NK-92 treated with Interleukin-12 subunit alpha and Interleukin-12 subunit beta, amount 100 ng/mL, for 24 hours (cell line): ENCODE measurements around the gene KRT9.
"Not testable (repeated sequence)": the region's sequence is repeated elsewhere in the genome, so short reads cannot be mapped to it uniquely, and the experiment has no call there.

Experiments used
- DNase-seq: peaks from one replicate; lab custom pipeline; 2025; lab: John Stamatoyannopoulos, UW

The KRT9 gene, protein sequence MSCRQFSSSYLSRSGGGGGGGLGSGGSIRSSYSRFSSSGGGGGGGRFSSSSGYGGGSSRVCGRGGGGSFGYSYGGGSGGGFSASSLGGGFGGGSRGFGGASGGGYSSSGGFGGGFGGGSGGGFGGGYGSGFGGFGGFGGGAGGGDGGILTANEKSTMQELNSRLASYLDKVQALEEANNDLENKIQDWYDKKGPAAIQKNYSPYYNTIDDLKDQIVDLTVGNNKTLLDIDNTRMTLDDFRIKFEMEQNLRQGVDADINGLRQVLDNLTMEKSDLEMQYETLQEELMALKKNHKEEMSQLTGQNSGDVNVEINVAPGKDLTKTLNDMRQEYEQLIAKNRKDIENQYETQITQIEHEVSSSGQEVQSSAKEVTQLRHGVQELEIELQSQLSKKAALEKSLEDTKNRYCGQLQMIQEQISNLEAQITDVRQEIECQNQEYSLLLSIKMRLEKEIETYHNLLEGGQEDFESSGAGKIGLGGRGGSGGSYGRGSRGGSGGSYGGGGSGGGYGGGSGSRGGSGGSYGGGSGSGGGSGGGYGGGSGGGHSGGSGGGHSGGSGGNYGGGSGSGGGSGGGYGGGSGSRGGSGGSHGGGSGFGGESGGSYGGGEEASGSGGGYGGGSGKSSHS

DNA sequence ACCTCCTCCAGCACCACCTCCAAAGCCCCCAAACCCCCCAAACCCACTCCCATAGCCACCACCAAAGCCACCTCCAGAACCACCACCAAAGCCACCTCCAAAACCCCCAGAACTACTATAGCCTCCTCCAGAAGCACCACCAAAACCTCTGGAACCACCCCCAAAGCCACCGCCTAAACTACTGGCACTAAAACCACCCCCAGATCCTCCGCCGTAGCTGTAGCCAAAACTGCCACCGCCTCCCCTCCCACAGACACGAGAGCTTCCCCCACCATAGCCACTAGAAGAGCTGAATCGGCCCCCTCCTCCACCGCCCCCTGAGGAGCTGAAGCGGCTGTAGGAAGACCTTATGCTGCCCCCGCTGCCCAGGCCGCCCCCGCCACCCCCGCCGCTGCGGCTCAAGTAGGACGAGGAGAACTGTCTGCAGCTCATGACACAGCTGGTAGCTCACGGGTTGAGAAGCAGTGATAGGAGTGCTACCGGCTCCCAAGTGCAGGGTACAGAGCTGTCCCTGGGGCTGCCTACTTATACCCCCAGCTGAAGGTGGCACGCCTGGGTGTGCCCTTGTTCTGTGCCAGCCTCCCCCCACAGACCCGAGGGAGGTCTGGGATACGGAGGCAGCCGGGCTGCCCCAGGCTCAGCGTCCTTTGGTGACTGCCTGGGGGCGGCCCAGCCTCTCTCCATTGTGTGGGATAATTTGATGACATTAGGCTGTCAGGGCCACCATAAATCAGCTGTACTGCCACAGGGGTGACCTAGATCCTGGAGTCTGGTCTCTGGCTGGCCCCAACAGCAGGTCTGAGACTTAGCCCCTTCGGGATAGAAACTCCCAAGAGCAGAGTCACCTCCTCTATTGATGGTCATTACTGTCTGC lies at the start of gene KRT9:
Gene KRT9 (minus strand): TSS at position 499 of the 874 bp plus-strand sequence. CDS start 67 bp downstream, at position 432.
- DNase-seq = no peak

DNA sequence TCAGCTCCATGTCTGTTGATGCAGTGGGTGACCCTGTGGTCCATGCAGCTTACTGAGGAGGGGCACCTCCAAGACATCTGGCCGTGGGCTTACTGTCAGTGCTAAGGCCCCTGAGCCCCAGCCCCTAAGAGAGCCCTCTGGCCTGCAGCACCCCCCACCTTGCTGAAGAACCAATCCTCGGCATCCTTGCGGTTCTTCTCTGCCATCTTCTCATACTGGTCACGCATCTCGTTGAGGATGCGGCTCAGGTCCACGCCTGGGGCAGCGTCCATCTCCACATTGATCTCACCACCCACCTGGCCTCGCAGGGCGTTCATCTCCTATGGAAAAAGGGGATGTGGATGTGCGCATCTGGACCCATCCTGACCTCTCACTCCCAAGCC lies 49.6 kb upstream of the KRT9 start:
- not testable (repeated sequence) for DNase-seq

DNA sequence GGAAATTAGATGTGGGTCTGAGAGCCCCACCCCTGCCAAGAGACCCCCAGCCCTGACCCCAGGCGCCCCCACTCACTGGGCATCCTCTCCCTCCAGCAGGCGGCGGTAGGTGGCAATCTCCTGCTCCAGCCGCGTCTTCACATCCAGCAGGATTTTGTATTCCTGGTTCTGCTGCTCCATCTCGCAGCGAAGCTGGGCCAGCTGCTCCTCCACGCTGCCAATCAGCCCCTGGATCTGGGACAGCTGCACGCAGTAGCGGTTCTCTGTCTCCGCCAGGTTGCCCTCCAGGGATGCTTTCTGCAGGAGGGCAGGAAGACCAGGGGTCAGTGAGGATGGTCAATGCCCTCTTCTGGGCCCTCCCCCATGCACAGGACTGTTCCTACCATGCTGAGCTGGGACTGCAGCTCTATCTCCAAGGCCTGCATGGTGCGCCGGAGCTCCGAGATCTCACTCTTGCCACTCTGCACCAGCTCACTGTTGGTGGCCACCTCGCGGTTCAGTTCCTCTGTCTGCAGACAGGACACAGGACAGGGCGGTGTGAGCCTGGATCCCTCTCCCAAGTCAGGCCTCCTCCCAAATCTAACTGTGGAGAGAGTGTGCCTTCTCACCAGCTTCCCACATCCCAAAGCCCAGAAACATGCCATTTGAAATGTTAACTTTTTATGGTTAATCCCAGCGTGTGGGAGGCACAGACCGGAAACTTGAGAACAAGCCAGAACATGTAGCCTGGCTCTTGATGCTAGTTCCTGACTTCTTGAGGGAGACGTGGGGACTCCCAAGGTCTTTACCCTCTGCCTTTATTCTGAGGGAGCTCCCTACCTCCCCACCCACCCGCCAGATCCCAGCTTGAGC lies 49.0 kb upstream of the KRT9 start:
- no peak for DNase-seq

DNA sequence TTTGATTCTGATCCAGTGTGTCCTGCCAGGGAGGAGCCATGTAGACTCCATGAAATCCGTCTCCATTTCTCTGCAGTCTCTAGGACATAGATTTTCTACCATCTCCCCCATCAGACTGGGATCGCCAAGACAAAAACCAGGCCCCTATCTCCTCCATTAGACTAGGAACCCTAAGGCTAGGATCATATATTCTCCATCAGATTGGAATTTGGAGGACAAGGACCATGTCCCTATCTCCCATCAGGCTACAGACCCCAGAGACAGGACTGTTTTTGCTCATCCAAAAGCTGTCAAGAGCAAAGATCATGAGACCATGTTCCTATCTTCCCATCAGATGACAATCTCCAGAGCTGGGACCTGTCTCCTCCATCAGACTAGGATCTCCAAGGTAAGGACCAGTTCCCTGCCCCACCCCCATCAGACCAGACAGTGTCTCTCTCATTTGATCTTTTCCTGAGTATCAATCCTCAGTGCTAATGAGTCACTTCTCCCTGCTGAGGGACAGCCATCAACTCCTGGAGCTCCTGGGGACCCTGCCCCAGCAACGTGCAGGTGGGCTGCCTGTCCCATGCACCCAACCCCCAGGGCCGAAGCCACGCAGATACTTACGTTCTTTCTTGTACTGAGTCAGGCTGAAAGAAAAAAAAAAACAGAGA lies 48.2 kb upstream of the KRT9 start:
- not testable (repeated sequence) for DNase-seq

DNA sequence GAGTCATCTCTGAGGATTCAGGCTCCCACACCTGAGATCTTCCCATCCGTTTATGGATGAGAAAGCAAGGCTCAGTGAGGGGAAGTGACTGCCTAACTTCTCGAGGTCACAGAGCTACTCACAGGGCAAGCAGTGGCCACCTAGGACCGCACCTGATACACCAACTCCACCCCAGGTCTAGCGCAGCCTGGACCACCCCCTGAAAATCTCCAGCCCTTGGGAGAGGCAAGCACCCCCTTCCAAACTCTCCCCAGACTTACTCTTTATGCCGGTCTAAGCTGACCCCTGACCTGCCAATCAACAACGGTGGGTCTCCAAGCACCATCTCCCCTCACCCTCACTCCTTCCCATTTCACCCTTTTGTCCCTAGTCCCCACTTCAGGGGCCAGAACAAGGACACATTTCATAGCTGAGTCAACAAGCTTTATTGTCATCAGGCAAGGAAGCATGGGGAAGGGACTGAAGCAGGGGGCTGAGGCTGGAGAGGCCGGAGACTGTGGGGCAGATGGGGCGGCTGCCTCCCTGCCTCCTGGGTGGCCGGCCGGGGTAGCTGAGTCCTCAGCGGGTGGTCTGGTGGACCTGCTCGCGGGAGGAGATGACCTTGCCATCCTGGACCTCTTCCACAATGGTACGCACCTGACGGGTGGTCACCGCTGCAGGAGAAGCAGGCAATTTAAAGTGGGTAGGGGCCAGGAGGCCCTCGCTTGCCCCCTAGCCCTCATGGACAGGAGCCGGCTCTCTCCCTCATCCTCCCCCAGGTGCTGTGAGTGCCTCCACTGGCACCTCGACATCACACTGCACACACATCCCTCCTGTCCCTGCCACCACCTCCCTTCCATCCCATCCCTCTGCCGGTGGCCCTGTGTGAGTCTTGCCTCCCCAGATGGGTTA lies 47.4 kb upstream of the KRT9 start:
- no peak for DNase-seq

DNA sequence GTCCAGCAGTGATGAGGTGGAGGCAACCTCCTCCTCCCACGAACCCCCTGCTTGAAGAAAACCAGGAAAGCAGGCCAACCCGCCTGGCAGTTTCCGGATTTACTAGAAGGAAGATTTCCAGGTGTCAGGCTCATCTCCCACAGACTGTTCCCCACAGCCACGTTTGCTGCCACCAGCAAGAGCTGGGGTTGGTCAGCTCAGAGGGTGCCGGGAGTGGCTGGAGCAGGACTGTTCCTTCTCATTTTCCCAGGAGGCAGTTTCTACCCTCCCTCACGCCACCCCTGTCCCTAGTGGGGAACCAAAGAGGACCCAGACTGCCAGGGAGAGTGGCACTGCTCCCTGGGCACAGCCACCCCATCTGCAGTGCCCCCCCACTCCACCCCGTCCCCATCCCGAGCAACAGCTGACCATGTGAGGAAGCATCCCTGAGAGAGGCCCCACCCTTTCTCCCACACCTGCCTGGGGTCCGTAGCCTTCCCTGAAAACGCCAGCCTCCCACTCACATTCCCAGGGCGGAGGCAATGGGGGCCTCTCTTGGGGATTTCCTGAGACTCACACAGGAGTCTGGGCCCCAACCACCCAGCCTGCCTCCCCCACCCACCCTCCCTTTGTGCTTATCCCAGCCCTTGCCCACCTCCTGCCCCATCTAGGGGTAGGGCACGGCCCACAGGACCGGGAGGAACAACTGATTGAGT lies 46.6 kb upstream of the KRT9 start:
- DNase-seq = no peak

DNA sequence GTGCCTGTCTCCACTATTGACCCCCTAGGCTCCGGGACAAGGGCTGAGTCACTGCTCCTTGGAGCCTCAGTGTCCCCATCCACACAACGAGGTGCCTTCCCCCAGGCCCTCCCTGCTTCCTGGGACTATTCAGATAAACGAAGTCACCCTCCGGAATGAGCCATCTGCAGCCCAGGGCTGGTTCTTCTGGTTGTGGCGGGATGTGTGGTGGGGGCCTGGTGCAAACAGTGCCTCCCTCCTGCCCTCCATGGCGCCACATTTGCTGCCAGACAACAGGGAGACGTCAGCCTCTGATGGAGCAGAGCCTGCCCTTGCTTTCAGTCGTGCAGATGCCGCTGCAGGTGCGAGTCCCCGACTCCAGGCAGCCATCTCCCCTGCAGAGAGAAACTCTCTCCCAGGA lies 45.8 kb upstream of the KRT9 start:
- DNase-seq = no peak

DNA sequence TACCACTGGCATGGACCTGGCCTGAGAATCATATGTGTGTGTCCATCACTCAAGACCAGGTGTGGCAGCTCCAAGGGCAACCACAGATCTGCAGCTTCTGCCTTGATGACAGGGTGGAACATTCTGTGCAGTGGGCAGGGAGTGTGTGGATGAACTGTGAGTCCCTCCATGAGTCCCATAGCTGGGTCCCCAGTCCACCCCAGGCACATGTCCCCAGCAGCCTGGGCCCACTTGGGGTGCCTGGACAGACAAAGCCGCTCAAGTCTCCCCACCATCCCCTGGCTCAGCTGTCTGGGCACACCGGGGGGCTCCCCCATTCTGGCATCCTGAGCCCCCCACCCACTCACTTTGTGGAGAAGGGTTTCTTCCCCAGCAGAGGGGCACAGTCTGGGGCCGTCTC lies 45.3 kb upstream of the KRT9 start:
- DNase-seq = no peak

DNA sequence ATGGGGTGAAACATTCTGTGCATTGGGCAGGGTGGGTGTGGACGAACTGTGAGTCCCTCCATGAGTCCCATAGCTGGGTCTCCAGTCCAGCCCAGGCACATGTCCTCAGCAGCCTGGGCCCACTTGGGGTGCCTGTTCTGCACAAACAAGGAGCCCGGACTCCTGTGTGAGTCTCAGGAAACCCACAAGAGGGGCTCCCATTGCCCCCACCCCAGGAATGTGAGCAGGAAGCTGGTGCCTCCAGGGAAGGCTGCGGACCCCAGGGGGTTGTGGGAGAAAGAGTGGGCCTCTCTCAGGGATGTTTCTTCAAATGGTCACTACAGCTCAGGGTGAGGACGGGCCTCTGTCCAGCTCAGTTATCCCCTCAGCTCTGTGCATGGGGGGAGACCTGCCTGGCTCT lies 44.6 kb upstream of the KRT9 start:
- not testable (repeated sequence) for DNase-seq

DNA sequence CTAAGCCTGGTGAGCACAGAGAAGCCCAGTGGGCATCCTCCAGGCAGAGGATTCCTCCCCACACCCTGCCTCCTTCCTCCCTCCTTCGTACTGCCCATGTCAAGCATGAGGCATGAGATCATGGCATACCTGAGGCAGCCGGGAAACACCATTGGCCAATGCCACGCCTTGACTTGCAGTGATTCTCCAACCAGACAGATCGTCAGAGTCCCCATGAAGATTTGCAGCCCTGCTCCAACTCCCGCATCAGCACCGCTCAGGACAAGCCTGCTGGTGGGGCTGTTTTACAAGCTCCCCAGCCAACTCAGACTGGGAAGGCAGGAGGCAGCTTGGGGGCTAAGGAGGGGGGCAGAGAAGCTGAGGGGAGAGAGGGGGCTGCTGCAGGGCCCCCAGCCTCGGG lies 43.6 kb upstream of the KRT9 start:
- no peak for DNase-seq

DNA sequence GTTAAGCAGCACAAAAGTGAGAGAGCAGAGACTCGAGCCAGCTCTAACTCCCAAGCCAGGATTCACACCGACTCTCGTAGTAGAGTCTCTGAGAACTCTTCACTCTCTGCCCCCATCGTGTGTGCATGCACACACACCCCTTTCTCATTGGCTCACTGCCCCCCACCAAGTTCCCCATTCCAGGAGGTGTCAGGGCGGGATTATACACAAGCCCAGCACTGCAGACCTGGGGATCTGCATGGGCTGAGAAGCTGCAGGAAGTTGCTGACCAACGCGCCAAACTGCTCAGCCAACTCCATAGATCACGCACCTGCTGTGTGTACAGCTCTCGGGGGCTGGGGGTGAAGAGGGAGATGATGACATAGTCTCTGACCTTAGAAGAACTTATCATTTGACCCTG lies 42.9 kb upstream of the KRT9 start:
- DNase-seq = not testable (repeated sequence)

DNA sequence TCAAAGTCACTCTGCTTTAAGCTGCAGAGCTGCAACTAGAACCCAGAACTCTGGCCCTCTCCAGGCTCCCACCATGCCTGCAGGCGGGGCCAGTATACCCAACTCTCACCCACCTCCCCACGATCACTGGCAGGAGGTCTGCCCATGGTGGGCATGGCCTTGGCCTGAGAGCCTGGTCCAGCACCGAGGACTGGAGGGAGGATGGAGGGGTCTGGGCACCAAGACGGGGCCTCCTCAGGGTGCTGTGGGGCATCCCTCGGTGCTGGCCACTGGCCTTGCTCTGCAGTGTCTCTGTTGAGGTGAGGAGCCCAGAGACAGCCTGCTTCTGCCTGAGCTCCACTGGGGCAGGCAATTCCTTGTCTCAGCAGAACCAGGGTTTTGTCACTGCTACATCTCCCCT lies 42.2 kb upstream of the KRT9 start:
- no peak for DNase-seq

DNA sequence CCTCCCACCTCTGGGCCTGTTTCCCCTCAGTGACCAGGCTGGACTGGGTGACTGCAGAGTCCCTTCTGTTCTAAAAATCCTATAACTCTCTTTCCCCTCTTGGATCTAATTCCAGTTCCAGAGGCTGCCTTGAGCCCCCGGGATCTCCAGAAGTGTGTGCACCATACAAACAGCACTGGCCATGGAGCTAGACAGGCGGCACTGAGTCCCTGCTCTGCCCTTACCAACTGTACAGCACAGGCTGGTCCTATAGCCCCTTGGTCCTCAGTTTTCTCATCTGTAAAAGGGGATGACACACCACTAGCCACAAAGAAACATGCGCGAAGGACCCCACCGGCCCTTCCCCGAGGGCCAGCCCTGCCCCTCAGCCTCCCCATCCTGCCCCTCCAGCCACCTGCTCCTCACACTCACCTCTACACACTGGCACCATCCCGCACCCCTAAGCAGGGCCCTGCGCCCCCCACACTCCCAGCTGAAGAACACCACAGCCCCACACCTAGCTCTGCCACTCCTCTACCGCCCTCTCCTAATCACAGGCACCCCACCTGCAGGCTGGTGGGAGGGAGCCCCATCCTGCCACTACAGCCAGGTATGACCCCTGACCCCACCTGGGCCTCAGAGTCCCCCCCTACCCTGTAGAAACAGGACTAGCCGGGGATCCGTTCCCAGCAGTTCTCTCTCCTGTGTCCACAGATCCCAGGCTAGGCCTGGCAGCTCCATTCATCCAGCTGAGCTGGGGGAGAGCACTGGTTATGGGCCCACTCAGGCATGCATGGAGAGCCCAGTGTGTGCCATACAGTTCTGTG lies 41.6 kb upstream of the KRT9 start:
- DNase-seq = no peak

DNA sequence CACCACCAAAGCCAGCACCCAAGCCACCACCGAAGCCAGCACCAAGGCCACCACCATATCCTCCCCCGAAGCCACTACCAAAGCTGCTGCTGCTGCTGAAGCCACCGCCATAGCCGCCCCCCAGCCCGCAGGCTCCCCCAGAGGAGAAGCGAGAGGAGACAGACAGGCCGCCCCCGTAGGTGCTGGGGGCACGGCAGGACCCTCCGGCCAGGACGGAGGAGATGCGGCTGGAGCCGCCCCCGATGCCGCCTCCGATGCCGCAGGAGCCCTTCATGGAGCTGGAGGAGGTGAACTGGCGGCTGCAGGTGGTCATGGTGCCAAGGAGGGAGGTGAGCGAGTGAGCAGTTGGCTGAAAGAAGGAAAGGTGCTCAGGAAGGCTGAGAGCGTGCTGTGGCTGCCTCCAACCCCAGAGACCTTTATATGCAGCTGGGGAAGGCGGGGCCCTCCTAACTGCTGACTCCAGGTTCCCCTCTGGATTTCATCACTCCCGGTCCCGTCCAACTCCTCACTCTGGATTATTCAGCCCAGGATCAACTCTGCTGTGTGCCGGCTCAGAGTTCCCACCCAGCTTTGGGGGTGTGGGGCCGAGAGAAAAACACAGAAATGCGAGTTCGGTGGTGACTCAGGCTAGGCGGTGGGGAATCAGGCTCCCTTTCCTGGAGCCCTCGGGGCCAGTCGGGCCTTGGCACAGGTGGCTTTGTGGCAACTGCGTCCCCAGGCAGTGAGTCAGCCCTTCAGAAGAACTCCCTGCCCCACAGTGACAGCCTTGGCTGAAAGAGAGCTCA lies 40.7 kb upstream of the KRT9 start, which contains the start of gene KRT16:
Gene KRT16 (minus strand): TSS at position 392 of the 785 bp plus-strand sequence. CDS start 79 bp downstream, at position 313.
- DNase-seq = not testable (repeated sequence)

DNA sequence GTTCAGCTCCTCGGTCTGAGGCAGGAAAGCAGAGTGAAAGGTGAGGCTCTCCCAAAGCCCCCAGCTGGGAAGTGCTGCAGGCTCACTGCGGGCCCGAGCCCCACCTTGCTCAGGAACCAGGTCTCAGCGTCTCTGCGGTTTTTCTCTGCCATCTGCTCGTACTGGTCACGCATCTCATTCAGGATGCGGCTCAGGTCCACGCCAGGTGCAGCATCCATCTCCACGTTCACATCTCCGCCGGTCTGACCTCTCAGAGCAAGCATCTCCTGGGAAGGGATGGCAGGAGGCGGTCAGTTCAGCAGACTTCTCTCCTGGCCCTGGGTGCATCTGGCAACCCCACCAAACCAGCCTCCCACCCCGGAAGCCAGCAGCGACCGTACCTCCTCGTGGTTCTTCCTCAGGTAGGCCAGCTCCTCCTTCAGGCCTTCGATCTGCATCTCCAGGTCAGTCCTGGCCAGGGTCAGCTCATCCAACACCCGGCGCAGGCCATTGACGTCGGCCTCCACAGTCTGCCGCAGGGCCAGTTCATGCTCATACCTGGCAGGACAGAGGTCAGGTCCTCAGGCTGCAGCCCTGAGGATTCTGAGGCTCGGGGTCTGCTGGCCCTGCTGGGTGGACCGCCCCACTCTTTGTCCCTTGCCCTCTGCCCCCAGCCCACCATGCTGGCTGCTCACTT lies 39.2 kb upstream of the KRT9 start:
- DNase-seq = no peak

DNA sequence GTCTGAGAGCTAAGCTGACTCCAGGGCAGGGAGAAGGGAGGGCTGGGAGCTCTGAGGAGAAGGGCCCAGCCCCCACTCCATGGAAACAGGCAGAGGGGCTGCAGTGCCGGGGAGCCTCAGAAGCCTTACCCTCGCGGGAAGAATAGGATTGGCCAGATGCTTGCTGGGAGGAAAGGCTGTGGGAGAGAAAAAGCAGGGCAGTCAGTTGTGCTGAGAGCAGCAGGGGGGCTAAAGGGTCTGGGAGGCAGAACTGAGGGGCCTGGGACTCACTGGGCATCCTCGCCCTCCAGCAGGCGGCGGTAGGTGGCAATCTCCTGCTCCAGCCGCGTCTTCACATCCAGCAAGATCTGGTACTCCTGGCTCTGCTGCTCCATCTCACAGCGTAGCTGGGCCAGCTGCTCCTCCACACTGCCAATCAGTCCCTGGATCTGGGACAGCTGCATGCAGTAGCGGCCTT lies 38.2 kb upstream of the KRT9 start:
- DNase-seq = not testable (repeated sequence)

DNA sequence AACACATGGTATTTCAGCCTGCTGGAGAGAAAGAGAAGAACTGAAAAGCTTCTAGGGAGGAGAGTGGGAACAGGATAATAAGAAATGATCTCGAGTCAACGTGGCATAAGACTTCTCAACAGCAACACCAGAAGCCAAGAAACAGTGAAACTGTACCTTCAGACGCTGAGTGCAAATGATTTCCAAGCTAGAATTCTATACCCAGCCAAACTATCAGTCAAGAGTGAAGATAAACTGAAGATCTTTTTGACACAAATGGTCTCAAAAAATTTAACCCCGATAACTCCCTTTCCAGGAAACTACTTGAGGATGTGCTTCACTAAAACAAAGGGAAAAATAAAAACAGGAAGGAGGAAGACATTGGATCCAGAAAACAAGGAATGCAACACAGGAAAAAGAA lies 35.1 kb upstream of the KRT9 start:
- not testable (repeated sequence) for DNase-seq
